Smooth muscle cell (in vitro differentiated cells): ENCODE results near the gene RB1. TPM values are rescaled to one million over a fixed set of nuclear protein-coding genes. Genes with fewer than 3 reads are reported as not detected.

Source experiments
- DNase-seq: peaks from one replicate; lab custom pipeline; 2025; ENCODE audit not compliant: unreplicated experiment; lab: John Stamatoyannopoulos, UW
- H2AFZ ChIP-seq: fragments of 200-600 bp; sonication (generic); 2 replicates; pipeline ENCODE4 v1.6.0; 2016; ENCODE audit warnings: antibody characterized with exemption, low read depth, mild to moderate bottlenecking
- H3F3A ChIP-seq: fragments of 200-600 bp; sonication (generic); 2 replicates; pipeline ENCODE4 v1.6.0; 2017; ENCODE audit warnings: antibody characterized with exemption, low read depth
- H3K27ac ChIP-seq: fragments of 200-600 bp; sonication (generic); 2 replicates; pipeline ENCODE4 v1.5.1; 2016; ENCODE audit warnings: low read depth, mild to moderate bottlenecking
- H3K27me3 ChIP-seq: fragments of 200-600 bp; sonication (generic); 2 replicates; pipeline ENCODE4 v1.6.1; 2016; ENCODE audit warnings: low read depth, mild to moderate bottlenecking
- H3K36me3 ChIP-seq: fragments of 200-600 bp; sonication (generic); 2 replicates; pipeline ENCODE4 v1.5.1; 2016; ENCODE audit warnings: low read depth
- H3K4me1 ChIP-seq: fragments of 200-600 bp; sonication (generic); 2 replicates; pipeline ENCODE4 v1.5.1; 2016; ENCODE audit warnings: low read depth
- H3K4me2 ChIP-seq: fragments of 200-600 bp; sonication (generic); 2 replicates; pipeline ENCODE4 v1.6.0; 2016; ENCODE audit warnings: mild to moderate bottlenecking
- H3K4me3 ChIP-seq: fragments of 200-600 bp; sonication (generic); 2 replicates; pipeline ENCODE4 v1.5.1; 2016; ENCODE audit warnings: mild to moderate bottlenecking
- H3K79me2 ChIP-seq: fragments of 200-600 bp; sonication (generic); 2 replicates; pipeline ENCODE4 v1.6.0; 2016; ENCODE audit warnings: low read depth, mild to moderate bottlenecking
- H3K9ac ChIP-seq: fragments of 200-600 bp; sonication (generic); 2 replicates; pipeline ENCODE4 v1.6.0; 2016; ENCODE audit warnings: low read depth
- H3K9me3 ChIP-seq: fragments of 200-600 bp; sonication (generic); replicated peaks from 2 replicates; pipeline ENCODE4 v1.5.1; 2016; ENCODE audit warnings: low read depth
- H4K20me1 ChIP-seq: fragments of 200-600 bp; sonication (generic); 2 replicates; pipeline ENCODE4 v1.6.0; 2016; ENCODE audit warnings: low read depth
- WGBS: methylation state at CpG from one replicate; pipeline ENCODE4 v1.1.7; 2016; ENCODE audit warnings: low lambda C conversion rate; 5-methylcytosine and 5-hydroxymethylcytosine counted together
- polyA plus RNA-seq: library from polyadenylated mRNA; unstranded; fragments of >200 nt; fragmentation: Nextera tagmentation; extraction: Ambion mirVana; gene quantifications from 2 replicates; pipeline ENCODE4 v1.2.1, GENCODE V29; 2016
- total RNA-seq: library from RNA; depleted of rRNA; stranded (reverse); fragments of >200 nt; gene quantifications from 2 replicates; pipeline ENCODE4 v1.2.3, GENCODE V29; 2014
- TF ChIP-seq, protein P1 (sequence below): fragments of 200-600 bp; sonication (generic); IDR thresholded peaks from 2 replicates; pipeline ENCODE4 v1.5.1; 2017; ENCODE audit warnings: borderline replicate concordance, mild to moderate bottlenecking, antibody characterized with exemption; ENCODE audit not compliant: insufficient read depth, poor library complexity, severe bottlenecking

The RB1 gene
- total and polyA plus RNA-seq, 2 experiments from 2014 or later: 12.5 to 40.2 TPM

DNA sequence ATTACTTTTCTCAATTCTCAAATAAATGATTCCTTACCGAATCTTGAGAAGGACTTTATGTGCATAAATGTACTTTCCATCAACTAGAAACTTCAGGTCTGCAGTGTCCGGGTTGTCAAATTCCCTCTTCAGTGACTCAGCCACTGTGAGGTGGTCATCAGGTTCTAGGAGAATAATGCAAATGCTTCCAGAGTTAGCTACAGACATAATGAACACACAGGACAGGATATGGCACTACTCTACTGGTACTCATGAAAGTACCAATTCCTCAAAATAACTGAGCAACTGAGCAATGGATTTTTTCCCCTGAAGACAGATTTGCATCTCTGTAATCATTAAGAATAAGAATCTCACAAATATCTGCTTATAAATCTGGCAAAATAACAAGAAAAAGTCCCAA lies 198.2 kb downstream of the RB1 start:
- Histone ChIP-seq H3K27me3 (no peaks in the 10 kb centered on the region), H3K9ac (no peak overlapping the region), H3K4me1 (no peaks in the 10 kb centered on the region), H4K20me1 (no peaks in the 10 kb centered on the region), H3K9me3 (no peaks in the 10 kb centered on the region), H3K4me2 (no peak overlapping the region), H3K27ac (peak overlapping the region; percentile 44), H3K79me2 (no peaks in the 10 kb centered on the region), H2AFZ (no peak overlapping the region), H3F3A (peaks cover 3% of the 10 kb centered on the region), H3K4me3 (no peak overlapping the region), H3K36me3 (no peaks in the 10 kb centered on the region)
- WGBS: 80% methylated on average over 2 of the region's 2 CpGs
- TF ChIP-seq, protein P1, sequence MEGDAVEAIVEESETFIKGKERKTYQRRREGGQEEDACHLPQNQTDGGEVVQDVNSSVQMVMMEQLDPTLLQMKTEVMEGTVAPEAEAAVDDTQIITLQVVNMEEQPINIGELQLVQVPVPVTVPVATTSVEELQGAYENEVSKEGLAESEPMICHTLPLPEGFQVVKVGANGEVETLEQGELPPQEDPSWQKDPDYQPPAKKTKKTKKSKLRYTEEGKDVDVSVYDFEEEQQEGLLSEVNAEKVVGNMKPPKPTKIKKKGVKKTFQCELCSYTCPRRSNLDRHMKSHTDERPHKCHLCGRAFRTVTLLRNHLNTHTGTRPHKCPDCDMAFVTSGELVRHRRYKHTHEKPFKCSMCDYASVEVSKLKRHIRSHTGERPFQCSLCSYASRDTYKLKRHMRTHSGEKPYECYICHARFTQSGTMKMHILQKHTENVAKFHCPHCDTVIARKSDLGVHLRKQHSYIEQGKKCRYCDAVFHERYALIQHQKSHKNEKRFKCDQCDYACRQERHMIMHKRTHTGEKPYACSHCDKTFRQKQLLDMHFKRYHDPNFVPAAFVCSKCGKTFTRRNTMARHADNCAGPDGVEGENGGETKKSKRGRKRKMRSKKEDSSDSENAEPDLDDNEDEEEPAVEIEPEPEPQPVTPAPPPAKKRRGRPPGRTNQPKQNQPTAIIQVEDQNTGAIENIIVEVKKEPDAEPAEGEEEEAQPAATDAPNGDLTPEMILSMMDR: no peak
- no peak for DNase-seq

GRCh38 chr13:48502601-48503319 lies 199.2 kb downstream of the RB1 start:
- H3K4me3 ChIP-seq: no peak overlapping the region
- H3K4me1 ChIP-seq: no peaks in the 10 kb centered on the region
- H4K20me1 ChIP-seq: no peaks in the 10 kb centered on the region
- H2AFZ ChIP-seq: no peak overlapping the region
- no peaks in the 10 kb centered on the region for H3K9me3 ChIP-seq
- H3K27ac ChIP-seq: no peak overlapping the region
- no peaks in the 10 kb centered on the region for H3K27me3 ChIP-seq
- no peak overlapping the region for H3K9ac ChIP-seq
- H3K79me2 ChIP-seq: no peaks in the 10 kb centered on the region
- TF ChIP-seq, protein P1: no peak
- 90% methylated on average over 19 of the region's 19 CpGs for WGBS
- peaks cover 3% of the 10 kb centered on the region for H3F3A ChIP-seq
- DNase-seq: no peak
- H3K4me2 ChIP-seq: no peak overlapping the region
- no peaks in the 10 kb centered on the region for H3K36me3 ChIP-seq

DNA sequence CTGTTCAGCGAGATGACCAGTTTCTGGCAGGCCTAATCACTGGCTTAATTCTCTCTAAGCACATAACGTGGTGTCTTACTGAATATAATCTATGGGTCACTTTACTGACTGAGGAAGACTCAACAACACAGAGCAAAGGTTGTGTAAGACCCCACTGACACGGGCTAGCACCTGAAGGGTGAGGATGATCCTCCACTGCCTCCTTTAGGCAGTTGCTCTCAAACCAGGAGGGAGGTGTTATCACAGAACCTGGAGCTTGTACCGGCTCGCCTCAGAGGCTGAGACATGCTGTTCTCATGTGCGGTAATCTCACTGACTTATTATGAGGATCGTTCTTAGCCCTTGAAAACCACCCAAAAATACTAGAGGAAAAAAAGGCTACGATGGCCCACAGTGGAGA lies 201.1 kb downstream of the RB1 start:
- DNase-seq: no peak
- Histone ChIP-seq H3K9me3 (no peaks in the 10 kb centered on the region), H3K27ac (peak overlapping the region; percentile 76), H4K20me1 (no peaks in the 10 kb centered on the region), H3F3A (peaks cover 3% of the 10 kb centered on the region), H3K9ac (peak overlapping the region; percentile 2), H3K4me1 (no peaks in the 10 kb centered on the region), H3K4me2 (no peak overlapping the region), H3K4me3 (no peak overlapping the region), H3K79me2 (no peaks in the 10 kb centered on the region), H3K36me3 (no peaks in the 10 kb centered on the region), H2AFZ (no peak overlapping the region), H3K27me3 (no peaks in the 10 kb centered on the region)
- WGBS: 87% methylated on average over 8 of the region's 8 CpGs
- TF ChIP-seq, protein P1: no peak

DNA sequence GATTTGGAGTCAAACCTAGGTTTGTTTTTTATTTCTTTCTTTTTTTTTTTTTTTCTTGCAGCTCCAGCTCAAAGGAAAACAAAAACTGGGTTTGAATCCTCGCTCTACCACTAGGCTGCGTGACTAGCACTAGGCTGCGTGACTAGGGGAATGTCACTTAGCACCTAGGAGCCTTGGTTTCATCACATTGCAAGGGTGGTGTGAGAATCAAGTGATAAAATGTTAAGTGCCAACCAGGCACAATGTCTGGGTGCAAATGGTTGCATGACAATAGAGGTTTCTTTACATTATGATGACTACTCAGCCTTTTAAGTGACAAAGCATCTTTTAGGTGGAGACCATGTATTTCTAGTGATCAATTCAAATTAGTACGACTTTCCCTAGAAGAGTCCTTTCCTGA lies 201.5 kb downstream of the RB1 start:
- Histone ChIP-seq H4K20me1 (no peaks in the 10 kb centered on the region), H3K4me3 (no peak overlapping the region), H3K27ac (peak overlapping the region; percentile 76), H3F3A (peaks cover 3% of the 10 kb centered on the region), H3K27me3 (no peaks in the 10 kb centered on the region), H3K4me2 (no peak overlapping the region), H3K9ac (peak overlapping the region; percentile 2), H3K79me2 (no peaks in the 10 kb centered on the region), H3K9me3 (no peaks in the 10 kb centered on the region), H2AFZ (no peak overlapping the region), H3K4me1 (no peaks in the 10 kb centered on the region), H3K36me3 (no peaks in the 10 kb centered on the region)
- no peak for DNase-seq
- TF ChIP-seq, protein P1: no peak
- WGBS: 91% methylated on average over 4 of the region's 4 CpGs
